Thyroid gland (tissue), 4 donors: Measurements from ENCODE around the gene CEP295NL.
"Not testable (repeated sequence)": the region's sequence is repeated elsewhere in the genome, so short reads cannot be mapped to it uniquely, and the experiment has no call there.

Source experiments
- POLR2A ChIP-seq, 2 donors: fragments of 450-650 bp; IDR thresholded peaks; one replicate each; pipeline ENCODE4 v1.6.1; 2017; ENCODE audit warnings: antibody characterized with exemption in 2 of 2, mild to moderate bottlenecking in 2 of 2, moderate library complexity in 1 of 2
- TF ChIP-seq, protein P1 (sequence below), 6 experiments: fragments of 200-600 bp in 3 of 6; fragments of 450-650 bp in 3 of 6; sonication (generic) in 3 of 6; IDR thresholded peaks; one replicate each; pipeline ENCODE4 v1.5.1; 2016 to 2019; ENCODE audit warnings: antibody characterized with exemption in 6 of 6, mild to moderate bottlenecking in 2 of 6, inconsistent platforms in 1 of 6, moderate library complexity in 1 of 6

DNA sequence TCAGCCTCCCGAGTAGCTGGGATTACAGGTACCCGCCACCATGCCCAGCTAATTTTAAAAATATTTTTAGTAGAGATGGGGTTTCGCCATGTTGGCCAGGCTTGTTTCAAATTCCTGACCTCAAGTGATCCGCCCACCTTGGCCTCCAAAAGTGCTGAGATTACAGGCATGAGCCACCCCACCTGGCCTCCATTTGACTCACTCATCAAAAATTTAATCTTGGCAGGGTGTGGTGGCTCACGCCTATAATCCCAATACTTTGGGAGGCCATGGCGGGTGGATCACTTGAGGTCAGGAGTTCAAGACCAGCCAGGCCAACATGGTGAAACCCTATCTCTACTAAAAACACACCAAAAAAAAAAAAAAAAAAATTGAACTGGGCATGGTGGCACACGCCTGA lies 8.5 kb upstream of the CEP295NL start:
- not testable (repeated sequence) for TF ChIP-seq POLR2A (IDR thresholded peaks at IDR 0.05)
- TF ChIP-seq, protein P1, sequence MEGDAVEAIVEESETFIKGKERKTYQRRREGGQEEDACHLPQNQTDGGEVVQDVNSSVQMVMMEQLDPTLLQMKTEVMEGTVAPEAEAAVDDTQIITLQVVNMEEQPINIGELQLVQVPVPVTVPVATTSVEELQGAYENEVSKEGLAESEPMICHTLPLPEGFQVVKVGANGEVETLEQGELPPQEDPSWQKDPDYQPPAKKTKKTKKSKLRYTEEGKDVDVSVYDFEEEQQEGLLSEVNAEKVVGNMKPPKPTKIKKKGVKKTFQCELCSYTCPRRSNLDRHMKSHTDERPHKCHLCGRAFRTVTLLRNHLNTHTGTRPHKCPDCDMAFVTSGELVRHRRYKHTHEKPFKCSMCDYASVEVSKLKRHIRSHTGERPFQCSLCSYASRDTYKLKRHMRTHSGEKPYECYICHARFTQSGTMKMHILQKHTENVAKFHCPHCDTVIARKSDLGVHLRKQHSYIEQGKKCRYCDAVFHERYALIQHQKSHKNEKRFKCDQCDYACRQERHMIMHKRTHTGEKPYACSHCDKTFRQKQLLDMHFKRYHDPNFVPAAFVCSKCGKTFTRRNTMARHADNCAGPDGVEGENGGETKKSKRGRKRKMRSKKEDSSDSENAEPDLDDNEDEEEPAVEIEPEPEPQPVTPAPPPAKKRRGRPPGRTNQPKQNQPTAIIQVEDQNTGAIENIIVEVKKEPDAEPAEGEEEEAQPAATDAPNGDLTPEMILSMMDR (IDR thresholded peaks at IDR 0.05): not testable (repeated sequence)
